Dedifferentiated amniotic fluid mesenchymal stem cell (primary cell): ENCODE data around the gene ATG4A.

ENCODE experiments used
- DNase-seq: peaks from one replicate; pipeline ENCODE4 v3.0.0-alpha.2; 2016; ENCODE audit errors: extremely low spot score

Gene ATG4A

GRCh38 chrX:108123591-108124366 lies 32.2 kb downstream of the ATG4A start:
- no peak for DNase-seq

- no peak for DNase-seq
Measured at GRCh38 chrX:108126661-108127060, 35.1 kb downstream of the ATG4A start.

- no peak for DNase-seq
Measured at GRCh38 chrX:108127152-108127551, 35.6 kb downstream of the ATG4A start.

- DNase-seq, result no peak
Measured at GRCh38 chrX:108130889-108131288, 39.3 kb downstream of the ATG4A start.

- no peak for DNase-seq
Measured at GRCh38 chrX:108131471-108131870, 39.9 kb downstream of the ATG4A start.

- DNase-seq, result no peak
Measured at GRCh38 chrX:108132034-108132433, 40.5 kb downstream of the ATG4A start.

- DNase-seq, result no peak
Measured at GRCh38 chrX:108132876-108133275, 41.3 kb downstream of the ATG4A start.

- no peak for DNase-seq
Measured at GRCh38 chrX:108134724-108135123, 43.1 kb downstream of the ATG4A start.

GRCh38 chrX:108138814-108139702 lies 47.5 kb downstream of the ATG4A start:
- DNase-seq, result no peak

GRCh38 chrX:108148524-108148923 lies 56.9 kb downstream of the ATG4A start:
- DNase-seq, result no peak

- no peak for DNase-seq
Measured at GRCh38 chrX:108156082-108156481, 64.5 kb downstream of the ATG4A start.

GRCh38 chrX:108156934-108157466 lies 65.4 kb downstream of the ATG4A start:
- DNase-seq, result no peak

- DNase-seq, result no peak
Measured at GRCh38 chrX:108157628-108158027, 66.0 kb downstream of the ATG4A start.

- no peak for DNase-seq
Measured at GRCh38 chrX:108159028-108159670, 67.6 kb downstream of the ATG4A start.

- DNase-seq, result no peak
Measured at GRCh38 chrX:108160309-108160708, 68.7 kb downstream of the ATG4A start.

- no peak for DNase-seq
Measured at GRCh38 chrX:108162265-108162664, 70.7 kb downstream of the ATG4A start.

- DNase-seq, result no peak
Measured at GRCh38 chrX:108163333-108164082, 71.9 kb downstream of the ATG4A start.

GRCh38 chrX:108165383-108166111 lies 74.0 kb downstream of the ATG4A start:
- DNase-seq, result no peak

- DNase-seq, result no peak
Measured at GRCh38 chrX:108167211-108167872, 75.8 kb downstream of the ATG4A start.
